GM23338 (cell line): ENCODE measurements around the gene PLA2G2A. TPM values are rescaled to one million over a fixed set of nuclear protein-coding genes. Genes with fewer than 3 reads are reported as not detected.

Source experiments
- ATAC-seq: fragments of 200-7000 bp; cut with Tn5 transposase; 3 replicates; pipeline ENCODE4 v1.9.1; 2020
- DNase-seq: peaks from one replicate; pipeline ENCODE4 v3.0.0-alpha.2; 2015; ENCODE audit warnings: low spot score
- H2AFZ ChIP-seq: fragments of 200-600 bp; sonication (generic); 2 replicates; pipeline ENCODE4 v1.8.0; 2016; ENCODE audit warnings: antibody characterized with exemption, mild to moderate bottlenecking, moderate library complexity
- H3F3A ChIP-seq: fragments of 200-600 bp; sonication (generic); replicated peaks from 2 replicates; pipeline ENCODE4 v1.8.0; 2017; ENCODE audit warnings: antibody characterized with exemption, mixed run types, low read depth
- H3K27ac ChIP-seq: fragments of 200-600 bp; sonication (generic); 2 replicates; pipeline ENCODE4 v1.6.1; 2016; ENCODE audit warnings: low read depth
- H3K27me3 ChIP-seq: fragments of 200-600 bp; sonication (generic); 2 replicates; pipeline ENCODE4 v1.8.0; 2016; ENCODE audit warnings: mild to moderate bottlenecking, mixed run types, moderate library complexity; ENCODE audit not compliant: insufficient read depth
- H3K36me3 ChIP-seq: fragments of 200-600 bp; sonication (generic); 2 replicates; pipeline ENCODE4 v1.8.0; 2016; ENCODE audit warnings: mild to moderate bottlenecking; ENCODE audit not compliant: insufficient read depth
- H3K4me1 ChIP-seq: fragments of 200-600 bp; sonication (generic); 2 replicates; pipeline ENCODE4 v1.8.0; 2016; ENCODE audit warnings: mild to moderate bottlenecking, moderate library complexity; ENCODE audit not compliant: insufficient read depth
- H3K4me2 ChIP-seq: fragments of 200-600 bp; sonication (generic); 2 replicates; pipeline ENCODE4 v1.7.1; 2017; ENCODE audit warnings: mixed run types
- H3K4me3 ChIP-seq: fragments of 200-600 bp; sonication (generic); 2 replicates; pipeline ENCODE4 v1.6.1; 2016; ENCODE audit warnings: mixed run types
- H3K79me2 ChIP-seq: fragments of 200-600 bp; sonication (generic); replicated peaks from 2 replicates; pipeline ENCODE4 v1.8.0; 2017; ENCODE audit warnings: mild to moderate bottlenecking; ENCODE audit not compliant: insufficient read depth
- H3K9me2 ChIP-seq: fragments of 200-600 bp; sonication (generic); 2 replicates; pipeline ENCODE4 v1.8.0; 2017; ENCODE audit not compliant: insufficient read depth
- H4K20me1 ChIP-seq: fragments of 200-600 bp; sonication (generic); replicated peaks from 2 replicates; pipeline ENCODE4 v1.8.0; 2017; ENCODE audit warnings: mild to moderate bottlenecking; ENCODE audit not compliant: insufficient read depth
- H3K27ac Mint-ChIP-seq: 2 replicates; pipeline ENCODE4 v1.8.0; 2020; ENCODE audit warnings: inconsistent platforms, mild to moderate bottlenecking, moderate library complexity, mixed read lengths
- H3K27me3 Mint-ChIP-seq: 3 replicates; pipeline ENCODE4 v1.8.0; 2022; ENCODE audit warnings: low read depth, mild to moderate bottlenecking, moderate library complexity, mixed read lengths, inconsistent platforms; ENCODE audit not compliant: insufficient read depth, poor library complexity
- H3K36me3 Mint-ChIP-seq: 3 replicates; pipeline ENCODE4 v1.8.0; 2021; ENCODE audit warnings: low read depth, mild to moderate bottlenecking, inconsistent platforms, moderate library complexity, mixed read lengths
- H3K4me1 Mint-ChIP-seq: 3 replicates; pipeline ENCODE4 v1.8.0; 2020; ENCODE audit warnings: mild to moderate bottlenecking, inconsistent platforms, mixed read lengths
- H3K4me3 Mint-ChIP-seq: 3 replicates; pipeline ENCODE4 v1.8.0; 2021; ENCODE audit warnings: moderate library complexity, mild to moderate bottlenecking, inconsistent platforms, mixed read lengths
- H3K9me3 Mint-ChIP-seq: 3 replicates; pipeline ENCODE4 v1.8.0; 2020; ENCODE audit warnings: moderate library complexity, mild to moderate bottlenecking, inconsistent platforms, mixed read lengths
- CREB1 ChIP-seq: fragments of 250-450 bp; sonication (Bioruptor Pico); IDR thresholded peaks from 2 replicates; pipeline ENCODE4 v1.5.0; 2020; ENCODE audit warnings: low read depth, mild to moderate bottlenecking, moderate library complexity
- ETS1 ChIP-seq: IDR thresholded peaks from 2 replicates; pipeline ENCODE4 v1.6.1; 2016; ENCODE audit warnings: antibody characterized with exemption
- EZH2 ChIP-seq: fragments of 200-600 bp; sonication (generic); IDR thresholded peaks from one replicate; pipeline ENCODE4 v1.8.0; 2017; ENCODE audit warnings: antibody characterized with exemption, mild to moderate bottlenecking, low read depth; ENCODE audit not compliant: unreplicated experiment
- POLR2AphosphoS5 ChIP-seq: IDR thresholded peaks from 2 replicates; pipeline ENCODE4 v1.6.1; 2016; ENCODE audit warnings: antibody characterized with exemption, low read depth
- REST ChIP-seq: IDR thresholded peaks from one replicate; pipeline ENCODE4 v1.6.1; 2018; ENCODE audit warnings: antibody characterized with exemption; ENCODE audit not compliant: unreplicated experiment
- STAT1 ChIP-seq: IDR thresholded peaks from one replicate; pipeline ENCODE4 v1.6.1; 2016; ENCODE audit warnings: antibody characterized with exemption; ENCODE audit not compliant: unreplicated experiment
- ZNF331 ChIP-seq: fragments of 250-450 bp; sonication (Bioruptor Pico); IDR thresholded peaks from 2 replicates; pipeline ENCODE4 v1.5.0; 2020; ENCODE audit warnings: low read depth, mild to moderate bottlenecking, moderate library complexity
- ZNF462 ChIP-seq: fragments of 250-450 bp; sonication (Bioruptor Pico); IDR thresholded peaks from 2 replicates; pipeline ENCODE4 v1.5.0; 2020; ENCODE audit warnings: mild to moderate bottlenecking, moderate library complexity
- polyA plus RNA-seq: library from polyadenylated mRNA; unstranded; fragments of >200 nt; fragmentation: Nextera tagmentation; extraction: Ambion mirVana; gene quantifications from 2 replicates; pipeline ENCODE4 v1.2.1, GENCODE V29; 2016
- total RNA-seq: library from RNA; depleted of rRNA; stranded (reverse); fragments of >200 nt; shearing (Covaris generic); gene quantifications from 2 replicates; pipeline ENCODE4 v1.2.3, GENCODE V29; 2014

PLA2G2A gene
- total and polyA plus RNA-seq, 2 experiments from 2014 or later = 0.55 TPM; not detected in 1

GRCh38 chr1:19936061-19936750 lies 43.2 kb downstream of the PLA2G2A start:
- H3K4me2 ChIP-seq = no peak overlapping the region
- no peaks in the 10 kb centered on the region for H3K27me3 ChIP-seq
- H3K9me2 ChIP-seq = peaks cover 10% of the 10 kb centered on the region
- no peaks in the 10 kb centered on the region for H4K20me1 ChIP-seq
- H3K79me2 ChIP-seq = no peaks in the 10 kb centered on the region
- no peak overlapping the region for H2AFZ ChIP-seq
- no peaks in the 10 kb centered on the region; the same call in 2 of the 3 replicates for H3K4me1 Mint-ChIP-seq
- H3K9me3 Mint-ChIP-seq = peaks cover 26% of the 10 kb centered on the region
- H3K36me3 Mint-ChIP-seq = peaks cover 21% of the 10 kb centered on the region
- H3K4me3 Mint-ChIP-seq = no peak overlapping the region
- DNase-seq = no peak
- H3K4me3 ChIP-seq = no peak overlapping the region
- H3K36me3 ChIP-seq = no peaks in the 10 kb centered on the region
- ATAC-seq = no peak
- H3K27ac ChIP-seq = no peak overlapping the region
- no peaks in the 10 kb centered on the region for H3F3A ChIP-seq
- H3K4me1 ChIP-seq = no peaks in the 10 kb centered on the region
- TF ChIP-seq REST (no peak), POLR2AphosphoS5 (no peak), STAT1 (no peak), ETS1 (no peak), ZNF331 (CRISPR knock-in tag) (no peak), CREB1 (CRISPR knock-in tag) (no peak), ZNF462 (no peak), EZH2 (no peak)
- H3K27me3 Mint-ChIP-seq = peaks cover 2% of the 10 kb centered on the region
- no peak overlapping the region for H3K27ac Mint-ChIP-seq
